Stimulated activated CD4-positive, alpha-beta T cell treated with anti-CD3 and anti-CD28 coated beads, Interleukin-4, amount 100 ng/mL, for 4 hours (primary cell): ENCODE results near the gene ARID3A.
"Not testable (repeated sequence)": the region's sequence is repeated elsewhere in the genome, so short reads cannot be mapped to it uniquely, and the experiment has no call there.

ENCODE experiments used
- DNase-seq, 2 experiments: peaks; one replicate each; pipeline ENCODE4 v3.0.0-alpha.2; 2020

ARID3A gene

DNA sequence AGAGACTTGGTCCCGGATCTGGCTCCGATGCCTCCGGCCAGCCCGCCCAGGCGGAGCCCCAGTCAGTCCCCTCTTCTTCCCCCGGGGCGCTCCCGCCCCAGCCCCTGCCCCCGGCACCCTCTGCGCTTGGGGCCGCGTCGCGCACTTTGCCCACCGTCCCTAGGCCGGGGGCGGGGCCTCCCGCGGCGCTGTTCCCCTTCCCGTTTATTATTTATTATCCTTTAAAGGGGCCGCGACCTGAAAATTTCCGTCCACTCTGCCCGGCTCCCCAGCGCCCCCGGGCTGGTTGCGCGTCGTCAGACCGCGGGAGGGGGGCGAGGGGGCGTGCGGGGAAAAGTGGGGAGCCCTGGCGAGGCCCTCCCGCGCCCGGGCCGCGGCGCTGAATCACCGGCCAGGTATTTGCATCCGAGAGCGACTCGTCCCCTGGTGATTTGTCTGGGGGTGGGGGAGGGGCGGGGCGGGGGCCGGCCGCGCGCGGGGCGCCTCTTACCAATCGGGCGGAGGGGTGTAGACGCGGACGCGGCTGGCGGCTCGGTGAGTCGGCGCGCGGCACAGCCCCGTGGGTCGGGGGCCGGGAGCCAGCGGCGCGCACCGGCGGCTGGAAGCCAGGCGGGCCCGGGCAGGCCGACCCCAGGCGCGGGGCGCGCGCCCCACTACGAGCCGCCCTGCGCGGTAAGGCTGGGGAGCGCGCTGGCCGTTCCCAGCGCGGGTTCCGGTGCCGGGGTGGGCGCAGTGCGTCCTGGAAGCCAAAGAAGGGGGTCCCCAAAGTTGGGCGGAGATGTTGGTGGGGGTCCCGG lies at the start of gene ARID3A:
ARID3A (plus strand) TSS at position 510 of the 797 bp plus-strand sequence. CDS start 3,494 bp downstream, outside the sequence.
- peak; percentile 70 to 72 for DNase-seq

- DNase-seq = no peak
Observed at GRCh38 chr19:876089-876488, 49.7 kb upstream of the ARID3A start.

GRCh38 chr19:876780-877314 lies 49.0 kb upstream of the ARID3A start:
- no peak for DNase-seq

DNA sequence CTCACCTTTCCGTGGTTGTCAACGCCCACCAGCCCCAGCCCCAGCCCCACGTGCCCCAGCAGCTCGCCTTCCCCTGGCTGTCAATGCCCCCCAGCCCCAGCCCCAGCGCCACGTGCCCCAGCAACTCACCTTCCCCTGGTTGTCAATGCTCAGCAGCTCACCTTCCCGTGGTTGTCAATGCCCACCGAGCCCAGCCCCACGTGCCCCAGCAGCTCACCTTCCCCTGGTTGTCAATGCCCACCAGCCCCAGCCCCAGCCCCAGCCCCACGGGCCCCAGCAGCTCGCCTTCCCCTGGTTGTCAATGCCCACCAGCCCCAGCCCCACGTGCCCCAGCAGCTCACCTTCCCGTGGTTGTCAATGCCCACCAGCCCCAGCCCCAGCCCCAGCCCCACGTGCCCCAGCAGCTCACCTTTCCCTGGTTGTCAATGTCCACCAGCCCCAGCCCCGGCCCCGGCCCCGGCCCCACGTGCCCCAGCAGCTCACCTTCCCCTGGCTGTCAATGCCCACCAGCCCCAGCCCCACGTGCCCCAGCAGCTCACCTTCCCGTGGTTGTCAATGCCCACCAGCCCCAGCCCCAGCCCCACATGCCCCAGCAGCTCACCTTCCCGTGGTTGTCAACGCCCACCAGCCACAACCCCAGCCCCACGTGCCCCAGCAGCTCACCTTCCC lies 47.7 kb upstream of the ARID3A start:
- not testable (repeated sequence) for DNase-seq

- DNase-seq = not testable (repeated sequence)
Observed at GRCh38 chr19:878751-879561, 46.9 kb upstream of the ARID3A start.

DNA sequence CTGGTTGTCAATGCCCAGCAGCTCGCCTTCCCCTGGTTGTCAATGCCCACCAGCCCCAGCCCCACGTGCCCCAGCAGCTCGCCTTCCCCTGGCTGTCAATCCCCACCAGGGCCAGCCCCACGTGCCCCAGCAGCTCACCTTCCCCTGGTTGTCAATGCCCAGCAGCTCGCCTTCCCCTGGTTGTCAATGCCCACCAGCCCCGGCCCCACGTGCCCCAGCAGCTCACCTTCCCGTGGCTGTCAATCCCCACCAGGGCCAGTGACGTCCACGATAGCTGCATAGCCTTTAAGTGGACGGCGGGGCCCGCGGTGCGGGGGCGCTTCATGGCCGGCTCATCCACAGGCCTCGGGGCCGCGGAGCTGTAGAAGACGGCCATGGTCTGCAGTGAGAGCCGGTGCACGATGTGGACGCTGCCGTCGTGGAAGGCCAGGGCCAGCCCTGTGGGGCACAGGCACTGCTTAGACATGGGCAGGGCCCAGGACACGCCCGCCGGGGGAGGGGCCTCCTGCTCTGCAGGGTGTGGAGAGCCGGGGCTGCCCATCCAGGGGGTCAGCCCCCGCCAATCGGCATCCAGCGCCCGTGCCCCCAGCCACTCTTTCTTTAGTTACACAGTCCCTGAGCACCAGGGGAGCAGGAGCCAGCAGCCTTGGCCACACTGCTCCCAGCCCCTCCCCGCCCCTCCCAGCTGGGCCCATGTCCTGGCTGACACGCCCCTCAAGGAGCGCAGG lies 46.0 kb upstream of the ARID3A start:
- DNase-seq = no peak

DNA sequence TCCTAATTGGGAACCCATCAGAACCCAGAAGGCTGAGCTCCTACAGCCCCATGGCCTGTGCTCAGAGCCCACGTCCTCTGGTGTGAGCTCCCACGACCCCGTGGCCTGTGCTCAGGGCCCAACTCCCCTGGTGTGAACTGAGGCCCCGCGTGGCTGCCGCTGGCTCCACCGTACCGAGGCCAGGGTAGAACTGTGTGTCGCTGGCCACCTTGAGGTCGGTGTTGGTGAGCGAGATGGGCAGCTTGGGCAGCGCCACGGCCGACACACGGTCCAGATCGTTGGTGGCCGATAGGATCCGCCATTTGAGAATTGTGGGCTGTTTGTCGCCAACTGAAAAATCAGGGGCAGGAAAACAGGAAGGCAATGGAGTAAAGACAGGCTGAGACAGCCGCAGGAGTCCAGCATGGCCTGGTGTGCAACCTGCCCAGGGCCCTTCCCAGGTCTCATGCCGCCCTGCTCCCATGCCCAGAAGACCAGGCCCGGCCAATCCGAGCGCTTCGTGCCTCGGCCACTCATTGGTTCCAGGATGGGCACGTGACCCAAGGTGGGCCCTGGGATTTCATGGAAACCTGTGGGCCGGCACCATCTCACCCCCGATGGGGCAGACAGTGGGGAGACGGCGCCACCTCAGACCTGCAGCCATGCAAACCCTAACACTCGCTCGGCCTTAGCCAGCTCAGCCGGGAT lies 44.3 kb upstream of the ARID3A start:
- DNase-seq = no peak

- DNase-seq = no peak
Observed at GRCh38 chr19:882871-883497, 42.9 kb upstream of the ARID3A start.

DNA sequence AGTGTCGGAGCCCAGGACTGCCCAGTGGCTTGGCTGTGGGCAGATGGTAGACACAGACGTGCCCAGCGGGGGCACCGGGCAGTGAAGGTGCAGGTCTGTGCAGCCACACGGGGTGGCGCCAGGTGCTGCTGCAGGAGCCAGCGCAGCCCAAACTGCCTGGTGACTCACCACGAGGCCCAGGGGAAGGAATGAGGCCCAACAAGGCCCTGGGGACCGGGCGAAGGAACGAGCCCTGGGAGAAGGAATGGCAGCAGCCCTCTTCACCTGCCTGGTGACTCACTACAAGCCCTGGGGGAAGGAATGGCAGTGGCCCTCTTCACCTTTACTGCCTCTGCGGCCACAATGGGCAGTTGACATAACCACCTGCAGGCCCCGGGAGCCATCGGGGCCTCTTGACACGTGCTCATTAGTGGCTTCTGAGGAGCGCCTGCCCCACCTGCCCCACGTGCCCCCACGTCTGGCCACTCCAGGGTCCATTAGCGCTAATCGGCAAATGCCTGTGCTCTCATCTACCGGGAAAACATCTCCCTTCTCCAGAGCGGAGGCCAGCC lies 42.1 kb upstream of the ARID3A start:
- no peak for DNase-seq

DNA sequence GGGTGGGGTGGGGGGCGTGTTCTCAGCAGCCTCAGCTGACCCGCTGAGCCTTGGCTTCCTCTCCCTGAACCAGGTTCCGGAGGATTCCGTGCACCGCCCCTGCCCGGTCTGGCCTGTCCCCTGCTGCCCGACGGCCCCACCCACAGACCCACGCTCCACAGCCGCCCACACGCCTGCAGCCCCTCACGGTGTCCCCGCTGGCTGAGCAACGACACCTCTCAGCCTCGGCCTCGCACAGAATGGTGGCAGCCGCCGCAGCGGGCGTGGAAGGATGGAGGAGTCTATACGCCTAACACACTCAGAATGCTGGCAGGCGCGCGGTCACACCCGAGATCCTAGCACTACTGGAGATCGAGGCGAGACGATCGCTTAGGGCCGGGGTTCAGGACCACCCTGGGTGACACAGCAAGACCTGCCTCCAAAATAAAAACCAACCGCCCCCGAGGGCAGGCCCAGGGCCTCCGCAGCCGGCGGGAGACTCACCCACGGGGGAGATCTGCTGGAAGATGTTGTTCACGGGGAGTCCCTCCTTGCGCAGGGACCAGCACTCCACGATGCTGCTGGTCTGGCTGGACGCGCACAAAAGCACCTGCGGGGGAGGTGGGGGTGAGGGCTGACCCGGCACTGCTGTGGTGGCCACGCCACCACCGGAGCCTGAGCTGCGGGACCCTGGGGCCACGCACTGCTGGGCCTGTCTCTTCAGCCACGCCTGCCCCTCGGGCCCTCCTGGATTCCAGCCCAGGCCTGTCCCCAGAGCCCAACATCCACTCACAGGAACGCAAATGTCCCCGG lies 41.2 kb upstream of the ARID3A start:
- DNase-seq = no peak

DNA sequence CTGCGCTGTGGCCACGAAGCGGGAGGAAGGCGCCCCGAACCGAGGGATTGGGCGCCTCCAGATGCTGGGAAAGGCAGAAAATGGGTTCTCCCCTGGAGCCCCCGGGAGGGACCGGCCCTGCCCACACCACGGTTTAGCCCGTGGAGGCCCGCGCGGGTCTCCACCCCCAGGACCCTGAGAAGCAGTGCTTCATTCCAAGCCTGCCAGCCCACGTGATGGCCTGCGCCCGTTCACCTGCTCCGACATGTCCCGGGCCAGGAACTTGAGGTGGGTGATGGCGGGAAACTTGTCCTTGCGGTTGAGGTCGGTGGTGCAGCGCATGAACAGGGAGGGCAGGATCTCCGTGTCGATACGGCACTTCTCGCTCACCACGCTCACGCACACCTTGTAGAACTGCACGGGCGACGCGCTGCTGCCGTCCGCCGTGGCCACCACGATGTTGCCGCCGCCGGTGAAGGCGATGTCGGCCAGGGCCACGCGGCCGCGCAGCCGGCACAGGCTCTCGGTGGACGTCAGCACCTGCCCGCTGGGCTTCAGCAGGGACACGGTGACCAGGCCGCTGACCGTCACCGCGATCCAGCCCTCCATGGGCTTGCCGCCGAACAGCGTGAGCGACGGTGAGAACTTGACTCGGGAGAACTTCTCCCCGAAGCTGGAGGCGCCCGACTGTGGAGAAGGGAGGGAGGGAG lies 40.2 kb upstream of the ARID3A start:
- DNase-seq = no peak

- no peak for DNase-seq
Observed at GRCh38 chr19:887072-887471, 38.8 kb upstream of the ARID3A start.

DNA sequence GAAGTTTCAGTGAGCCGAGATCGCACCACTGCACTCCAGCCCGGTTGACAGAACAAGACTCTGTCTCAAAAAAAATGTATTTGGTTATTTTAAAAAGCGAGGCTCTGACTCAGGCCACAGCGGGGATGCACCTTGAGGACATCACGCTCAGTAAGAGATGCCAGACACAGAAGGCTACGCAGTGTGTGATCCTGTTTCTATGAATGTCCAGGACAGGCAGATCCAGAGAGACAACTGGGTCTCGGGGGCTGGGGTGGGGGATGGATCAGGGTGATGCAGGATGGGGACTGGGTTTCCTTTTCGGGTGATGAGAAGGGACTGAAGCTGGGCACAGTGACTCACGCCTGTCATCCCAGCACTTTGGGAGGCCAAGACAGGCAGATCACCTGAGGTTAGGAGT lies 38.2 kb upstream of the ARID3A start:
- no peak for DNase-seq

DNA sequence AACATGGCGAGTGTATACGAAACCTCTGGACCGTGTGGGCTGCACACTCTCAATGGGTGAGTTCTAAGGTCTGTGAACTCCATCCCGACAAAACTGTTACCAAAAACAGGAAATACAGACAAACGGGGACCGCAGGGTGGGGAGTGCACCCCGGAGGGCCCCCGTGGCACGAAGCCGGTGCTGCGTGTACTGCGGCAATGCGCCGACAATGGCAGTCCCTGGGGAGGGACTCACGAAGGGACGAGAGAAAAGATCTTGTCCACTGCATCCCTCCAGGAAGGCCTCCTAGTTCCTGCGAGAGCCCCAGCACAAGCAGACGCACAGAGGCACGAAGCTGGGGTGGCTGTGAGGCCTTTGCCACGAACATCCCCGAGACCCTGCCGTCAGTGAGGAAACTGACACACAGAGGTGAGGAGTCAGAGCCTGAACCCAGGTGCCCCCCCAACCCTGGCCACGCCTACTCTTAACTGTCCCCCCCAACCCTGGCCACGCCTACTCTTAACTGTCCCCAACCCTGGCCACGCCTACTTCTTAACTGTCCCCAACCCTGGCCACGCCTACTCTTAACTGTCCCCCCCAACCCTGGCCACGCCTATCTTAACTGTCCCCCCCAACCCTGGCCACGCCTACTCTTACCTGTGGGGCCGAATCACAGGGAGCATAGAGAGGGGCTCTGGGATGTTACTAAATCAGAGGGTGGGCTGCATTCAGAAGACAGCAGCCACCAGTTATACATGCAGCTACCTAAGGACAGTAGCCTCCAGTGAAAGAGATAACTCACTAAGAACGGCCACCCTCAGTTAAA lies 37.1 kb upstream of the ARID3A start:
- DNase-seq = peak; percentile 24 to 47

DNA sequence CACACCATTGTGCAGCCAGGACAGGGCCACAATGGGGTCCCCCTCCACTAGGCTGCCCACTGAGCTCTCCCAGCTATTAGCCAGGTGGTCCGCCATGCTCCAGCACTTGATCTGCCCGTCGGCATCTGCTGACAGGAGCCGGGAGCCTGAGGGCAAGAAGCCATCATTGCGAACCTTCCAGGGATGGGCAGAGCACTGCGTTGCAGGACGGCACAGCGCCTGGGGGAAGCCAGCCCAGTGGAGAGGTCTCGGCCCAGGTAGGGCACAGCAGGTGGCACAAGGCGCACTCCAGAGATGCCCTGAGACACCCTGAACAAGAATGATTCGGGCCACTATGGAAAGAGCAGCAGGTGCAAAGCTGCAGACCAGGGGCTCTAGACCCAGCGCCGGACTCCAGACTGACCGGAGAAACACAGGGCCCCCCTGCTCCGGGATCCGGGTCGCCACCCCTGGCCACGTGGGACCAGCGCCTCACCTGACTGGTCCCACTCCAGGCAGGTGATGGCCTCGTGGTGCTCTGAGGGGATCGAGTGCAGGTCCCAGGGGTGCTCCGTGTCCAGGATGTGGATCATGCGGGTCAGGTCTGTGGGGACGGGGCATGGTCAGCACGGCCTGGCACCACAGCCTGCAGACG lies 36.1 kb upstream of the ARID3A start:
- DNase-seq = no peak

- no peak for DNase-seq
Observed at GRCh38 chr19:890831-891230, 35.0 kb upstream of the ARID3A start.

- DNase-seq = not testable (repeated sequence)
Observed at GRCh38 chr19:891421-892200, 34.2 kb upstream of the ARID3A start.
